Effector memory CD8-positive, alpha-beta T cell (primary cell): ENCODE measurements around the gene KLHL6.
"Not testable (repeated sequence)": the region's sequence is repeated elsewhere in the genome, so short reads cannot be mapped to it uniquely, and the experiment has no call there.

Experiments used
- ATAC-seq: fragments of 150-1000 bp; cut with Tn5 transposase; replicated peaks from 2 replicates; pipeline ENCODE4 v1.10.0; 2021; ENCODE audit warnings: mild to moderate bottlenecking, moderate library complexity
- DNase-seq, 3 experiments: peaks; one replicate each; pipeline ENCODE4 v3.0.0; 2021
- H3K27ac Mint-ChIP-seq, 2 donors: one replicate each; pipeline ENCODE4 v1.8.0; 2022; ENCODE audit warnings: mild to moderate bottlenecking in 2 of 2, mixed read lengths in 2 of 2, moderate library complexity in 2 of 2
- H3K27me3 Mint-ChIP-seq, 2 donors: one replicate each; pipeline ENCODE4 v1.8.0; 2022; ENCODE audit warnings: mixed read lengths in 2 of 2
- H3K36me3 Mint-ChIP-seq: one replicate; pipeline ENCODE4 v1.8.0; 2022; ENCODE audit warnings: mild to moderate bottlenecking, moderate library complexity, mixed read lengths; ENCODE audit not compliant: insufficient read depth
- H3K4me1 Mint-ChIP-seq, 2 donors: one replicate each; pipeline ENCODE4 v1.8.0; 2022; ENCODE audit warnings: low read depth in 2 of 2, mixed read lengths in 2 of 2
- H3K4me3 Mint-ChIP-seq, 2 donors: one replicate each; pipeline ENCODE4 v1.8.0; 2022; ENCODE audit warnings: mild to moderate bottlenecking in 2 of 2, mixed read lengths in 2 of 2, moderate library complexity in 2 of 2
- H3K9me3 Mint-ChIP-seq, 2 donors: one replicate each; pipeline ENCODE4 v1.8.0; 2022; ENCODE audit warnings: mixed read lengths in 2 of 2

Gene KLHL6

DNA sequence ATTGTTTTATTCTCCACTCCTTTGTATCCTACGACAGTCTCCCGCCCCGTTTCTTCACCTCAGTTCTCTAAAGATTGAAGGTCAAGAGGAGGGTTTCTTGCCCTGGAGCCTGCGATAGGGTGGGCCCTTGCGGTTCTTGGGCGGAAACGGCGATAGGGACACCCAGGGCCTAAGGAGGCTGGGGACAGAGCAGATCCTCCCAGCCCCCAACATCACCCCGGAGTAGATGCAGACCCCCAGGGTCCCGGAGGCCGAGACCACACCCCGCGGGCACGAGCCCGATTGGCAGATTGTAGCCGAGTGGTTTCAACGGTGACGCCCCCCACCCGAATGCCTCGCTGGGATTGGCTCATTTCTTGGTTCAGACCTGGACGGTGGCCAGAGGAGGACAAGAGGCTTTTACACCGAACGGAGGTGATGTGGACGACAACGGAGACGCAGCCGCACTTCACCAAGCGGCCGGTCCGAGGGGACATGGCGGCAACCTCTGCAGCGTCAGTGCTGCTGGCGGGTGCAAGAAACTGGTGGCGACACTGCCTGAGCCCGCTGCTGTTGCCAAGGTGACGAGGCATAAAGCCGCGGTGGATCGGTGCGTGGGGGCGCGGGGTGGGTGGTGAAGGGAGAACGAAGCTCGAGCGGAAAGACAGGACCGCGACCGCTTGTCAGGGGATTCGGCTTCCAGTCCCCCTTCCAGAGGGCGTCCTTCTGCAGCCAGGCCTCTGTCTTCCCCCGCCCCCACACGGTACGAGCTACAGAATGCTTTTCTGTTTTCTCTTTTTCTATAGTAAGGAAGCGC lies 108.1 kb downstream of the KLHL6 start:
- peaks cover 9 to 10% of the 10 kb centered on the region in 2 donors for H3K9me3 Mint-ChIP-seq
- no peaks in the 10 kb centered on the region for H3K27me3 Mint-ChIP-seq
- H3K4me3 Mint-ChIP-seq = peak overlapping the region; percentile 85 to 94
- peak overlapping the region; percentile 91 to 93 for H3K27ac Mint-ChIP-seq
- peak; percentile 58 to 61 (median 58) for DNase-seq
- H3K36me3 Mint-ChIP-seq = peaks cover 10% of the 10 kb centered on the region
- H3K4me1 Mint-ChIP-seq = peaks cover 12 to 24% of the 10 kb centered on the region in 2 donors
- peak; percentile 86 for ATAC-seq

GRCh38 chr3:183446838-183447205 lies 108.7 kb downstream of the KLHL6 start:
- Mint-ChIP-seq H3K4me3 (peak overlapping the region; percentile 85 to 94), H3K9me3 (peaks cover 9 to 10% of the 10 kb centered on the region in 2 donors), H3K27me3 (no peaks in the 10 kb centered on the region), H3K4me1 (peaks cover 12 to 24% of the 10 kb centered on the region in 2 donors), H3K27ac (peak overlapping the region in 1 of 2 donors; percentile 93), H3K36me3 (peaks cover 10% of the 10 kb centered on the region)
- DNase-seq = no peak
- ATAC-seq = no peak

- no peak overlapping the region for H3K4me3 Mint-ChIP-seq
- ATAC-seq = no peak
- H3K36me3 Mint-ChIP-seq = peaks cover 7% of the 10 kb centered on the region
- H3K27me3 Mint-ChIP-seq = no peaks in the 10 kb centered on the region
- DNase-seq = no peak
- H3K9me3 Mint-ChIP-seq = peaks cover 9 to 10% of the 10 kb centered on the region in 2 donors
- peaks cover 12 to 21% of the 10 kb centered on the region in 2 donors for H3K4me1 Mint-ChIP-seq
- H3K27ac Mint-ChIP-seq = no peak overlapping the region
These were observed 110.8 kb downstream of the KLHL6 start for GRCh38 chr3:183444748-183445147.

DNA sequence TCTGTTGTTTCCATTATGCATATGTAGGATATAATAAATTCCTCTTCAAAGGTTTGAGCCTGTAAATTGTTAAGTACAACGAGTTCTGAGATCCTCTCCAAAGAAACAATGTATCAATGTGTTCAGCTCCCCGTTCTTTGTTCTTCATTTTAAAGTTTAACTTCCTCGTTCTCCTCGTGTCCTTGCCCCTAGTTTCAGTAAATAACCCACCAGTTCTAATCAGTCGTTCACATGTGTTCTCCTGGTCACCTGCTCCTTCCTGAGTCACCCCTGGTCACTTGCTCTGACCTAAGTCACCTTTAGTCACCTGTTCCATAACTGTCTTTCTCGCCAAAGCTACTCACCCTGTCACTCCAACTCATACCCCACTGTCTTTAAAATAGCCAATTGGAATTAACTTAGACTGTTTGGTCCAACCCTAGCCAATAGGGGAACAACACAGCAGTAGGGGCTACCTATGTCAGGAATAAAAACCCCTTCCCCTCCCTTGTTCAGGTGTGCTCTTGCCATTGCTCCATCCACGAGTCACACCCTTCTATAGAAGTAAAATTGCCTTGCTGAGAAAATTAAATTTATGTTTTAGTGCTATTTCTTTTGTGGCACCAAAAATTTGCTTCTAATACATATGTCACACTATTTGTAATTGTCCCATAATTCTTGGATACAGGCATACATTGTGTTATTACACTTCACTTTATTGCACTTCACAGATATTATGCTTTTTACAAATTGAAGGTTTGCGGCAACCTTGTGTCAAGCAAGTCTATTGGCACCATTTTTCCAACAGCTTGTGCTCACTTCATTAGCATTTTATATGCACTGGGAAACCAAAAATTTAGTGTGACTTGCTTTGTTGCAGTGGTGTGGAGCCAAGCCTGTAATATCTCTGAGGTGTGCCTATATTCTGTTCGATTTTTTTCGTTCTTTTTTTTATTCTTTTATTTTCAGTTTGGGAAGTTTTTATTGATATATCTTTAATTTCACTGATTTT lies 111.8 kb downstream of the KLHL6 start:
- DNase-seq = no peak
- Mint-ChIP-seq H3K27ac (no peak overlapping the region), H3K27me3 (no peaks in the 10 kb centered on the region), H3K4me1 (peaks cover 12 to 16% of the 10 kb centered on the region in 2 donors), H3K36me3 (peaks cover 7% of the 10 kb centered on the region), H3K9me3 (peaks cover 9 to 10% of the 10 kb centered on the region in 2 donors), H3K4me3 (no peak overlapping the region)
- no peak for ATAC-seq

GRCh38 chr3:183442994-183443393 lies 112.5 kb downstream of the KLHL6 start:
- H3K27ac Mint-ChIP-seq = no peak overlapping the region
- peaks cover 7% of the 10 kb centered on the region for H3K36me3 Mint-ChIP-seq
- no peaks in the 10 kb centered on the region for H3K27me3 Mint-ChIP-seq
- no peak overlapping the region for H3K4me3 Mint-ChIP-seq
- peaks cover 9 to 10% of the 10 kb centered on the region in 2 donors for H3K9me3 Mint-ChIP-seq
- DNase-seq (no peak), ATAC-seq (no peak)
- H3K4me1 Mint-ChIP-seq = peaks cover 6 to 9% of the 10 kb centered on the region in 2 donors

- H3K9me3 Mint-ChIP-seq, H3K36me3 Mint-ChIP-seq, H3K27me3 Mint-ChIP-seq, H3K4me1 Mint-ChIP-seq, H3K4me3 Mint-ChIP-seq, ATAC-seq, DNase-seq, H3K27ac Mint-ChIP-seq: not testable (repeated sequence)
These were observed 115.0 kb downstream of the KLHL6 start for GRCh38 chr3:183440521-183440920.

DNA sequence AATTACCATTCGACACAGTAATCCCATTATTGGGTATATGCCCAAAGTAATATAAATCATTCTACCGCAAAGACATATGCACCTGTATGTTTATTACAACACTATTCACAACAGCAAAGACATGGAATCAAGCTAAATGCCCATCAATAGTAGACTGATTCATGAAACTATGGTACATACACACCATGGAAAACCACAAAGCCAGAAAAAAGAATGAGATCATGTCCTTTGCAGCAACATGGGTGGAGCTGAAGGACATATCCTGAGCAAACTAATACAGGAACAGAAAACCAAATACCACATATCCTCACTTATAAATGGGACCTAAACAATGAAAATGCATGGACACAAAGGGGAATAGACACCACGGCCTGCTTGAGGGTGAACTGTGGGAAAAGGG lies 116.0 kb downstream of the KLHL6 start:
- Mint-ChIP-seq H3K27me3 (no peaks in the 10 kb centered on the region), H3K4me1 (peaks cover 0 to 8% of the 10 kb centered on the region in 2 donors), H3K9me3 (peaks cover 7 to 10% of the 10 kb centered on the region in 2 donors), H3K36me3 (no peaks in the 10 kb centered on the region), H3K4me3 (no peak overlapping the region), H3K27ac (no peak overlapping the region)
- ATAC-seq = no peak
- no peak for DNase-seq

DNA sequence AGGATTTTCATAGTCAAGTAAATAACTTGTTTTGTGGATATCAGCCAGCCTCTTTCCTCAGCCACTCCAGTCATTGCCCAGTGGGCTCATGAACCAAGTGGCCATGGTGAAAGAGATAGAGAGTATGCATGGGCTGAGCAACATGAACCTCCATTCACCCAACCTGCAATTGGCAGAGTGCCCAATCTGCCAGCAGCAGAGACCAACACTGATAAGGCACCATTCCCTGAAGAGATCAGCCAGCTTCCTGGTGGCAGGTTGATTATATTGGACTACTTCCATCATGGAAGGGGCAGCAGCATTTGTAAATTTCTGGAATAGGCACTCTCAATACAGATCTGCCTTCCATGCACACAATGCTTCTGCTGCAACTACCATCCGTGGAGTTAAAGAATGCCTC lies 116.8 kb downstream of the KLHL6 start:
- Mint-ChIP-seq H3K27ac (no peak overlapping the region), H3K9me3 (peaks cover 6 to 8% of the 10 kb centered on the region in 2 donors), H3K36me3 (no peaks in the 10 kb centered on the region), H3K4me1 (peaks cover 0 to 8% of the 10 kb centered on the region in 2 donors), H3K27me3 (no peaks in the 10 kb centered on the region), H3K4me3 (no peak overlapping the region)
- DNase-seq (no peak), ATAC-seq (no peak)

DNA sequence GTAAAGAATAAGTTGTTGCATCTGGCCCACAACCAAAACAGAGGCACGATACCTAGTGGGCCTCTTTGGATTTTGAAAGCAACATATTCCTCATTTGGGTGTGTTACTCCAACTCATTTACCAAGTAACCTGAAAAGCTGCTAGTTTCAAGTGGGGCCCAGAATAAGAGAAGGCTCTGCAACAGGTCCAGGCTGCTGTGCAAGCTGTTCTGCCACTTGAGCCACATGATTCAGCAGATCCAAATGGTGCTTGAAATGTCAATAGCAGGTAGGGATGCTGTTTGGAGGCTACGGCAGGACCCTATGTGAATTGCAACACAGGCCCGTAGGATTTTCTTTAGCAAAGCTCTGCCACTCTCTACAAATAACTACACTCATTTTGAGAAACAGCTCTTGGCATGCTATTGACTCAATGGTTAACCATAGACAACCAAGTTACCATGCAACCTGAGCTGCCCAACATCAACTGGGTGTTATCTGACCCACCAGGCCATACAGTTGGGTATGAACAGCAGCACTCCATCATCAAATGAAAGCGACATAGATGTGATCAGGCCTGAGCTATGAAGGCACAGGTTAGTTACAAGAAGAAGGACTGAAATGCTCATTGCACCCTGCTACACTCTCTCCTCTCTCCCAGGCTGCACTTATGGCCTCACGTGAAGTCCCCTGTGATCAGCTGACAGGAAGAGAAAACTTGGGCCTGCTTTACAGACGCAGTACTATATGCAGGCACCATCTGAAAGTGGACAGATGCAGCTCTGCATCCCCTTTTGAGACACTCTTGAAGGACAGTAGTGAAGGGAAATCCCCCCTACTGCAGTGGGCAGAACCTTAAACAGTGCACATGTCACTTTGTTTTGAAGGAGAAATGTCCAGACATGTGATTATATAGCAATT lies 117.6 kb downstream of the KLHL6 start:
- no peak for ATAC-seq
- no peaks in the 10 kb centered on the region for H3K9me3 Mint-ChIP-seq
- peaks cover 0 to 8% of the 10 kb centered on the region in 2 donors for H3K4me1 Mint-ChIP-seq
- DNase-seq = no peak
- no peak overlapping the region for H3K27ac Mint-ChIP-seq
- H3K36me3 Mint-ChIP-seq = no peaks in the 10 kb centered on the region
- H3K27me3 Mint-ChIP-seq = no peaks in the 10 kb centered on the region
- no peak overlapping the region for H3K4me3 Mint-ChIP-seq
